HG03196 (cell line): ENCODE results near the gene TCP11L1.
"Not testable (repeated sequence)": the region's sequence is repeated elsewhere in the genome, so short reads cannot be mapped to it uniquely, and the experiment has no call there.

Source experiments
- ATAC-seq: cut with Tn5 transposase; IDR thresholded peaks from one replicate; pipeline ENCODE4 v1.9.1; 2021; ENCODE audit not compliant: unreplicated experiment

The TCP11L1 gene

GRCh38 chr11:33064866-33065265 lies 25.5 kb downstream of the TCP11L1 start:
- no peak for ATAC-seq

- ATAC-seq: no peak
Observed at GRCh38 chr11:33065445-33066178, 26.2 kb downstream of the TCP11L1 start.

- ATAC-seq: no peak
Observed at GRCh38 chr11:33067294-33067693, 27.9 kb downstream of the TCP11L1 start.

GRCh38 chr11:33068611-33069340 lies 29.4 kb downstream of the TCP11L1 start:
- ATAC-seq: no peak

- no peak for ATAC-seq
Observed at GRCh38 chr11:33072465-33072864, 33.1 kb downstream of the TCP11L1 start.

GRCh38 chr11:33083918-33084317 lies 44.5 kb downstream of the TCP11L1 start:
- no peak for ATAC-seq

- ATAC-seq: no peak
Observed at GRCh38 chr11:33086017-33086416, 46.6 kb downstream of the TCP11L1 start.

GRCh38 chr11:33089776-33090175 lies 50.4 kb downstream of the TCP11L1 start:
- no peak for ATAC-seq

- no peak for ATAC-seq
Observed at GRCh38 chr11:33094157-33094556, 54.8 kb downstream of the TCP11L1 start.

- ATAC-seq: no peak
Observed at GRCh38 chr11:33103836-33104235, 64.5 kb downstream of the TCP11L1 start.

GRCh38 chr11:33109294-33109895 lies 70.0 kb downstream of the TCP11L1 start:
- ATAC-seq: no peak

- ATAC-seq: no peak
Observed at GRCh38 chr11:33110083-33110482, 70.7 kb downstream of the TCP11L1 start.

GRCh38 chr11:33116535-33116934 lies 77.2 kb downstream of the TCP11L1 start:
- ATAC-seq: no peak

- not testable (repeated sequence) for ATAC-seq
Observed at GRCh38 chr11:33122696-33123095, 83.3 kb downstream of the TCP11L1 start.
